Hair follicular keratinocyte (primary cell): Measurements from ENCODE around the gene PARD6A. TPM values are rescaled to one million over a fixed set of nuclear protein-coding genes. Genes with fewer than 3 reads are reported as not detected.

ENCODE experiments used
- total RNA-seq: library from RNA; depleted of rRNA; stranded (reverse); fragments of >200 nt; gene quantifications from 2 replicates; pipeline ENCODE4 v1.2.3, GENCODE V29; 2015

Gene PARD6A, protein sequence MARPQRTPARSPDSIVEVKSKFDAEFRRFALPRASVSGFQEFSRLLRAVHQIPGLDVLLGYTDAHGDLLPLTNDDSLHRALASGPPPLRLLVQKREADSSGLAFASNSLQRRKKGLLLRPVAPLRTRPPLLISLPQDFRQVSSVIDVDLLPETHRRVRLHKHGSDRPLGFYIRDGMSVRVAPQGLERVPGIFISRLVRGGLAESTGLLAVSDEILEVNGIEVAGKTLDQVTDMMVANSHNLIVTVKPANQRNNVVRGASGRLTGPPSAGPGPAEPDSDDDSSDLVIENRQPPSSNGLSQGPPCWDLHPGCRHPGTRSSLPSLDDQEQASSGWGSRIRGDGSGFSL
- total RNA-seq: 0.19 and 3.1 TPM in 2 replicates

DNA sequence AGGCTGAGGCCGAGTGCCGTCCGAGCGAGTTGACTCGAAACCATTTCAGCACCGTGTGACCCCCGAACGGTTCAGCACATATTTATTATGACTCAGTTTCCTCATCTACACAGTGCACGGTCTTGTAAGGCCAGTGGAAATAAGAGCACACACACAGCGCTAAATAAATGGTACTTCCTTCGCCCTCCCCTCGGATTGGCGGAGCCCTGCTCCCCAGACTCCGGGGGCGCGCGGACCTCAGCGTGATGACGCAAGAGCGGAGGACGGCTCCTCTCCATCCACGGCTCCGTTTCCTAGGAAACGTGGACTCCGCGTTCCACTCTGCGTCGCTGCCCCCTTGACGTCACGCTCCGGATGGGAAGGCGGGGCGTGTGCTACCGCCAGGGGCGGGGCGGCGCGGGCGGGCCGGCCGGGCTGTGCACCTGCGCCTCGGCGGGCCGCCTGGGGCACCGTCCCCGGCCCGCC, at the start of gene PARD6A:
PARD6A (plus strand) TSS at position 397 of the 465 bp plus-strand sequence. CDS start 79 bp downstream, outside the sequence.

DNA sequence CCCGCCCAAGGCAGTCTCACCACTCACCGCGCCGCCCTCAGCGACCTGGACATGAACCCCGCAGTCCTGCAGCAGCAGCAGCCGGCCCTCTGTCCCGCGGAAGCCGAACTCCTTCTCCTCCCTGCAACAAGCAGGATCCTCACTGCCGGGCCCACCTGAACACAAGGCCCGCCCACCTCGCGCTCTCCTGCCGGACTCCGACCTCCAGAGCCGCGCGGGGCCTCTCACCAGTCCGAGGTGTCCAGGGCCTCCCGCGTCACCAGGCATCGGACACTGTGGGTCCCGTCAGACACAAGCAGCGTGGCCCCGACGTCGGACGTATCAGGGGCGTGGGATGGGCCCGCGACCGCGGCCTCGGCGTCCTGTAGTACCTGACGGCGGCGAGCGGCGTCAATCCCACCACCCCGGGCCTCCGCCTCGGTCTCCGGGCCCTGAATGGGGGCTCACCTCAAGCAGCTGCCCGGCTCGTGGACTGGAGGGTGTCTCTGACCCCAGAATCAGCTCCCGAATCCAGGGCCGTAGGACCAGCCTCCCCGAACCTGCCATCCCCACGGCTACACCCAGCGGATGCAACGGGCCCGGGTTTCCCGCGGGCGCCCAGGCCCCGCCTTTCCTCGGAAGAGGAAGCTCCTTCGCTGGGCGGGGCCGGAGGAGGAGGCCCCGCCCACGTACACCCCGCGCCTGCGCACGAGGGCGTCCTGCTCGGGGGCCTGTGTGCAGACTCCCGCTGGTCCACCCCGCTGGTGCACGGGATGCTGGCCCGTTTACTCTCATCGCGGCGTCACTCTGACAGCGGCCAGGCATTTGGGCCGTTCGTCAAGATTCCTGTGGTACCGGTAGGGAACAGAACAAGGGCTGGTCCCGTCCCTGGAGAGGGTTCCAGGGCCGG, 841 bp upstream of the PARD6A start, which contains the start of gene ACD:
ACD (minus strand) TSS at position 586 of the 889 bp plus-strand sequence; CDS start at position 546, 40 bp downstream.

GRCh38 chr16:67666559-67667452, 6.0 kb downstream of the PARD6A start, which contains the start of the genes C16orf86 and ENKD1:
Gene C16orf86, plus strand, starts transcription at chr16:67666814. Its CDS starts 157 bp downstream, at chr16:67666971.
Gene ENKD1, minus strand, starts transcription at chr16:67666750. Its CDS starts 308 bp downstream, at chr16:67666442.

Other genes starting within 250 kb of the PARD6A start
- 4.4 and 6.2 TPM in 2 replicates for gene ZDHHC1, start 244.5 kb upstream of the PARD6A start, total RNA-seq
- 0.23 TPM in 1 of 2 replicates, not detected in the other for gene HSD11B2, start 229.8 kb upstream of the PARD6A start, total RNA-seq
- gene ATP6V0D1, start 179.8 kb upstream of the PARD6A start, total RNA-seq: 87.6 and 98.5 TPM in 2 replicates
- not detected in 2 replicates for gene AGRP, start 177.4 kb upstream of the PARD6A start, total RNA-seq
- 19.0 and 35.3 TPM in 2 replicates for gene RIPOR1, start 132.1 kb upstream of the PARD6A start, total RNA-seq
- 15.9 and 18.6 TPM in 2 replicates for gene CTCF, start 98.4 kb upstream of the PARD6A start, total RNA-seq
- gene CARMIL2, start 15.8 kb upstream of the PARD6A start, total RNA-seq: 0.08 and 0.16 TPM in 2 replicates
- 26.6 and 53.2 TPM in 2 replicates for gene ACD, start 700 bp upstream of the PARD6A start, total RNA-seq
- gene ENKD1, start 5.8 kb downstream of the PARD6A start, total RNA-seq: 13.4 and 14.6 TPM in 2 replicates
- 1.9 and 2.0 TPM in 2 replicates for gene C16orf86, start 5.9 kb downstream of the PARD6A start, total RNA-seq
- gene GFOD2, start 58.4 kb downstream of the PARD6A start, total RNA-seq: 14.8 and 18.4 TPM in 2 replicates
- 3.7 TPM in 2 replicates for gene RANBP10, start 145.6 kb downstream of the PARD6A start, total RNA-seq
- 0.30 TPM in 1 of 2 replicates, not detected in the other for gene TSNAXIP1, start 145.9 kb downstream of the PARD6A start, total RNA-seq
- gene THAP11, start 181.4 kb downstream of the PARD6A start, total RNA-seq: 28.3 and 57.1 TPM in 2 replicates
- 313 and 331 TPM in 2 replicates for gene NUTF2, start 186.0 kb downstream of the PARD6A start, total RNA-seq
- 18.8 and 19.5 TPM in 2 replicates for gene CENPT, start 186.7 kb downstream of the PARD6A start, total RNA-seq
- 42.2 and 43.0 TPM in 2 replicates for gene EDC4, start 212.1 kb downstream of the PARD6A start, total RNA-seq
- not detected in 2 replicates for gene NRN1L, start 223.9 kb downstream of the PARD6A start, total RNA-seq
- 6.2 and 7.4 TPM in 2 replicates for gene PSKH1, start 232.3 kb downstream of the PARD6A start, total RNA-seq